CMK (cell line): ENCODE results near the gene CADM1.

Experiments
- DNase-seq: peaks from one replicate; pipeline ENCODE4 v3.0.0-alpha.2; 2010; ENCODE audit warnings: low read depth

Gene CADM1

GRCh38 chr11:115444542-115444941, 59.7 kb downstream of the CADM1 start:
- DNase-seq = no peak

- no peak for DNase-seq
Observed at GRCh38 chr11:115439969-115440540, 64.2 kb downstream of the CADM1 start.

GRCh38 chr11:115439385-115439784, 64.8 kb downstream of the CADM1 start:
- DNase-seq = no peak

GRCh38 chr11:115437902-115438575, 66.2 kb downstream of the CADM1 start:
- no peak for DNase-seq

- no peak for DNase-seq
Observed at GRCh38 chr11:115430345-115430744, 73.9 kb downstream of the CADM1 start.

GRCh38 chr11:115428306-115428705, 75.9 kb downstream of the CADM1 start:
- no peak for DNase-seq

GRCh38 chr11:115425816-115426215, 78.4 kb downstream of the CADM1 start:
- DNase-seq = no peak

GRCh38 chr11:115425250-115425649, 79.0 kb downstream of the CADM1 start:
- DNase-seq = no peak

GRCh38 chr11:115423728-115424459, 80.3 kb downstream of the CADM1 start:
- no peak for DNase-seq

- no peak for DNase-seq
Observed at GRCh38 chr11:115421992-115422689, 82.1 kb downstream of the CADM1 start.

- DNase-seq = no peak
Observed at GRCh38 chr11:115421352-115421991, 82.7 kb downstream of the CADM1 start.

GRCh38 chr11:115420505-115420904, 83.7 kb downstream of the CADM1 start:
- no peak for DNase-seq

- no peak for DNase-seq
Observed at GRCh38 chr11:115418626-115419025, 85.6 kb downstream of the CADM1 start.

GRCh38 chr11:115418081-115418480, 86.1 kb downstream of the CADM1 start:
- DNase-seq = no peak

- DNase-seq = no peak
Observed at GRCh38 chr11:115411120-115411519, 93.1 kb downstream of the CADM1 start.

GRCh38 chr11:115409691-115410220, 94.5 kb downstream of the CADM1 start:
- no peak for DNase-seq

- no peak for DNase-seq
Observed at GRCh38 chr11:115409116-115409670, 95.0 kb downstream of the CADM1 start.

GRCh38 chr11:115408036-115408921, 95.9 kb downstream of the CADM1 start:
- no peak for DNase-seq

GRCh38 chr11:115407496-115407895, 96.7 kb downstream of the CADM1 start:
- no peak for DNase-seq

GRCh38 chr11:115406404-115406803, 97.8 kb downstream of the CADM1 start:
- no peak for DNase-seq
